K562 (cell line): ENCODE measurements around the gene FBXO10. TPM values are rescaled to one million over a fixed set of nuclear protein-coding genes. Genes with fewer than 3 reads are reported as not detected.

Source experiments
- SAP30 ChIP-seq: fragments of 200-600 bp; sonication (generic); IDR thresholded peaks from 2 replicates; pipeline ENCODE4 v1.6.1; 2012; ENCODE audit warnings: borderline replicate concordance, low read depth, mild to moderate bottlenecking, moderate library complexity, low read length, control low read depth, inconsistent platforms; ENCODE audit not compliant: insufficient read depth, poor library complexity, severe bottlenecking
- polyA plus RNA-seq, 8 experiments: library from polyadenylated mRNA; depleted of rRNA in 4 of 8; stranded (reverse) in 5 of 8; unstranded in 3 of 8; fragments of >200 nt; fragmentation: Nextera tagmentation in 2 of 8; fragmentation: Illumina TruSeq in 1 of 8; extraction: Ambion mirVana in 2 of 8; extraction: Trizol in 1 of 8; gene quantifications; 2 replicates each; pipeline versions ENCODE4 v1.2.1 to v1.2.3, GENCODE V29; 2011 to 2014; ENCODE audit warnings: inconsistent platforms in 1 of 8, missing spikeins in 1 of 8
- total RNA-seq, 7 experiments: library from RNA; depleted of rRNA in 6 of 7; stranded (reverse); fragments of >200 nt in 6 of 7; fragmentation: Illumina TruSeq in 2 of 7; extraction: Trizol in 2 of 7; gene quantifications; 2 replicates each; pipeline versions ENCODE4 v1.2.1 to v1.2.3, GENCODE V29; 2011 to 2021; ENCODE audit warnings: low replicate concordance in 1 of 7
- TF ChIP-seq, protein P1 (sequence below): fragments of 450-650 bp; IDR thresholded peaks from 2 replicates; pipeline ENCODE4 v1.6.1; 2016; ENCODE audit warnings: mild to moderate bottlenecking, moderate library complexity
- TF ChIP-seq, protein P2 (sequence below), 2 experiments: fragments of 450-650 bp; IDR thresholded peaks; 2 replicates each; pipeline ENCODE4 v1.6.1; 2016; ENCODE audit warnings: mild to moderate bottlenecking in 2 of 2, borderline replicate concordance in 1 of 2, low read depth in 1 of 2, moderate library complexity in 1 of 2

The FBXO10 gene
- total and polyA plus RNA-seq, 9 of the 15 experiments (the other 6 are each of a cell fraction or from before 2014, with no cell fraction given) = 0.84 to 9.9 (median 6.0) TPM

DNA sequence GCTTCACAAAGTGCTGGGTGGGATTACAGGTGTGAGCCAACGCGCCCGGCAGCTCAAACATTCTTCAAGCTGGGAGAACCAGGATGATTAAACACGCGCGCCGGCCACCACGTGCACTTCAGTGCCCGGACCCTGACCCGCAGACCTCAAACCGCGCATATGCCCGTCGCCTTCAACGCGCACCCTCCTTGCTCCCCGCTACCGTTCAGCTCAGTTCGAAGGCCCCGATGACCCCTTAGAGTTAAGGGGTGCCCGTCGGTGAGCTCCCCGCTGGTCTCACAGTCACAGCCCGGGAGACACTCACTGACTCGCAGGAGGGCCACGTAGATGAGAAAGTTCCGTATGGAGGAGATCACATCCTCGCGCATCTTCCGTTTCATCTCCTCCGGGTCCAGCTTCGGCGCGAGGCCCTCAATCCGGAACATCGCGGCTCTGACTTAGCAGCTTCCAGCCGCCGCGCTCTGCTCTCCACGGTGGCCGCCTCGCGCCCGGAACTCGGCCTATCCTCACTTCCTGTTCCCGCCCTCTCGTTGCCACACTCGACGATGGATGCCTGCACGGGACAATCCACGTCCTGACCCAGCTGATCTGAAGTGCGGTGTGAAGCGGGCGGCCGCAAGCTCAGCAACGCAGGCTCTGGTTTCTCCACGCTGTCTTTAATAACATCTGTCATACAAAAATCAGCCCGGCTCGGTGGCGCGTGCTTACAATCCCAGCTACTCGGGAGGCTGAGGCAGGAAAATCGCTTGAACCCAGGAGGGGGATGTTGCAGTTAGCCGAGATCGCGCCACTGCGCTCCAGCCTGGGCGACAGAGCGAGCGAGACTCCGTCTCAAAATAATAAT lies 16.1 kb upstream of the FBXO10 start, which contains the start of gene TOMM5 (continued):
- TF ChIP-seq, protein P1, sequence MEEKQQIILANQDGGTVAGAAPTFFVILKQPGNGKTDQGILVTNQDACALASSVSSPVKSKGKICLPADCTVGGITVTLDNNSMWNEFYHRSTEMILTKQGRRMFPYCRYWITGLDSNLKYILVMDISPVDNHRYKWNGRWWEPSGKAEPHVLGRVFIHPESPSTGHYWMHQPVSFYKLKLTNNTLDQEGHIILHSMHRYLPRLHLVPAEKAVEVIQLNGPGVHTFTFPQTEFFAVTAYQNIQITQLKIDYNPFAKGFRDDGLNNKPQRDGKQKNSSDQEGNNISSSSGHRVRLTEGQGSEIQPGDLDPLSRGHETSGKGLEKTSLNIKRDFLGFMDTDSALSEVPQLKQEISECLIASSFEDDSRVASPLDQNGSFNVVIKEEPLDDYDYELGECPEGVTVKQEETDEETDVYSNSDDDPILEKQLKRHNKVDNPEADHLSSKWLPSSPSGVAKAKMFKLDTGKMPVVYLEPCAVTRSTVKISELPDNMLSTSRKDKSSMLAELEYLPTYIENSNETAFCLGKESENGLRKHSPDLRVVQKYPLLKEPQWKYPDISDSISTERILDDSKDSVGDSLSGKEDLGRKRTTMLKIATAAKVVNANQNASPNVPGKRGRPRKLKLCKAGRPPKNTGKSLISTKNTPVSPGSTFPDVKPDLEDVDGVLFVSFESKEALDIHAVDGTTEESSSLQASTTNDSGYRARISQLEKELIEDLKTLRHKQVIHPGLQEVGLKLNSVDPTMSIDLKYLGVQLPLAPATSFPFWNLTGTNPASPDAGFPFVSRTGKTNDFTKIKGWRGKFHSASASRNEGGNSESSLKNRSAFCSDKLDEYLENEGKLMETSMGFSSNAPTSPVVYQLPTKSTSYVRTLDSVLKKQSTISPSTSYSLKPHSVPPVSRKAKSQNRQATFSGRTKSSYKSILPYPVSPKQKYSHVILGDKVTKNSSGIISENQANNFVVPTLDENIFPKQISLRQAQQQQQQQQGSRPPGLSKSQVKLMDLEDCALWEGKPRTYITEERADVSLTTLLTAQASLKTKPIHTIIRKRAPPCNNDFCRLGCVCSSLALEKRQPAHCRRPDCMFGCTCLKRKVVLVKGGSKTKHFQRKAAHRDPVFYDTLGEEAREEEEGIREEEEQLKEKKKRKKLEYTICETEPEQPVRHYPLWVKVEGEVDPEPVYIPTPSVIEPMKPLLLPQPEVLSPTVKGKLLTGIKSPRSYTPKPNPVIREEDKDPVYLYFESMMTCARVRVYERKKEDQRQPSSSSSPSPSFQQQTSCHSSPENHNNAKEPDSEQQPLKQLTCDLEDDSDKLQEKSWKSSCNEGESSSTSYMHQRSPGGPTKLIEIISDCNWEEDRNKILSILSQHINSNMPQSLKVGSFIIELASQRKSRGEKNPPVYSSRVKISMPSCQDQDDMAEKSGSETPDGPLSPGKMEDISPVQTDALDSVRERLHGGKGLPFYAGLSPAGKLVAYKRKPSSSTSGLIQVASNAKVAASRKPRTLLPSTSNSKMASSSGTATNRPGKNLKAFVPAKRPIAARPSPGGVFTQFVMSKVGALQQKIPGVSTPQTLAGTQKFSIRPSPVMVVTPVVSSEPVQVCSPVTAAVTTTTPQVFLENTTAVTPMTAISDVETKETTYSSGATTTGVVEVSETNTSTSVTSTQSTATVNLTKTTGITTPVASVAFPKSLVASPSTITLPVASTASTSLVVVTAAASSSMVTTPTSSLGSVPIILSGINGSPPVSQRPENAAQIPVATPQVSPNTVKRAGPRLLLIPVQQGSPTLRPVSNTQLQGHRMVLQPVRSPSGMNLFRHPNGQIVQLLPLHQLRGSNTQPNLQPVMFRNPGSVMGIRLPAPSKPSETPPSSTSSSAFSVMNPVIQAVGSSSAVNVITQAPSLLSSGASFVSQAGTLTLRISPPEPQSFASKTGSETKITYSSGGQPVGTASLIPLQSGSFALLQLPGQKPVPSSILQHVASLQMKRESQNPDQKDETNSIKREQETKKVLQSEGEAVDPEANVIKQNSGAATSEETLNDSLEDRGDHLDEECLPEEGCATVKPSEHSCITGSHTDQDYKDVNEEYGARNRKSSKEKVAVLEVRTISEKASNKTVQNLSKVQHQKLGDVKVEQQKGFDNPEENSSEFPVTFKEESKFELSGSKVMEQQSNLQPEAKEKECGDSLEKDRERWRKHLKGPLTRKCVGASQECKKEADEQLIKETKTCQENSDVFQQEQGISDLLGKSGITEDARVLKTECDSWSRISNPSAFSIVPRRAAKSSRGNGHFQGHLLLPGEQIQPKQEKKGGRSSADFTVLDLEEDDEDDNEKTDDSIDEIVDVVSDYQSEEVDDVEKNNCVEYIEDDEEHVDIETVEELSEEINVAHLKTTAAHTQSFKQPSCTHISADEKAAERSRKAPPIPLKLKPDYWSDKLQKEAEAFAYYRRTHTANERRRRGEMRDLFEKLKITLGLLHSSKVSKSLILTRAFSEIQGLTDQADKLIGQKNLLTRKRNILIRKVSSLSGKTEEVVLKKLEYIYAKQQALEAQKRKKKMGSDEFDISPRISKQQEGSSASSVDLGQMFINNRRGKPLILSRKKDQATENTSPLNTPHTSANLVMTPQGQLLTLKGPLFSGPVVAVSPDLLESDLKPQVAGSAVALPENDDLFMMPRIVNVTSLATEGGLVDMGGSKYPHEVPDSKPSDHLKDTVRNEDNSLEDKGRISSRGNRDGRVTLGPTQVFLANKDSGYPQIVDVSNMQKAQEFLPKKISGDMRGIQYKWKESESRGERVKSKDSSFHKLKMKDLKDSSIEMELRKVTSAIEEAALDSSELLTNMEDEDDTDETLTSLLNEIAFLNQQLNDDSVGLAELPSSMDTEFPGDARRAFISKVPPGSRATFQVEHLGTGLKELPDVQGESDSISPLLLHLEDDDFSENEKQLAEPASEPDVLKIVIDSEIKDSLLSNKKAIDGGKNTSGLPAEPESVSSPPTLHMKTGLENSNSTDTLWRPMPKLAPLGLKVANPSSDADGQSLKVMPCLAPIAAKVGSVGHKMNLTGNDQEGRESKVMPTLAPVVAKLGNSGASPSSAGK = peak; percentile 97
- peak; percentile 93 for TF ChIP-seq SAP30
- TF ChIP-seq, protein P2, sequence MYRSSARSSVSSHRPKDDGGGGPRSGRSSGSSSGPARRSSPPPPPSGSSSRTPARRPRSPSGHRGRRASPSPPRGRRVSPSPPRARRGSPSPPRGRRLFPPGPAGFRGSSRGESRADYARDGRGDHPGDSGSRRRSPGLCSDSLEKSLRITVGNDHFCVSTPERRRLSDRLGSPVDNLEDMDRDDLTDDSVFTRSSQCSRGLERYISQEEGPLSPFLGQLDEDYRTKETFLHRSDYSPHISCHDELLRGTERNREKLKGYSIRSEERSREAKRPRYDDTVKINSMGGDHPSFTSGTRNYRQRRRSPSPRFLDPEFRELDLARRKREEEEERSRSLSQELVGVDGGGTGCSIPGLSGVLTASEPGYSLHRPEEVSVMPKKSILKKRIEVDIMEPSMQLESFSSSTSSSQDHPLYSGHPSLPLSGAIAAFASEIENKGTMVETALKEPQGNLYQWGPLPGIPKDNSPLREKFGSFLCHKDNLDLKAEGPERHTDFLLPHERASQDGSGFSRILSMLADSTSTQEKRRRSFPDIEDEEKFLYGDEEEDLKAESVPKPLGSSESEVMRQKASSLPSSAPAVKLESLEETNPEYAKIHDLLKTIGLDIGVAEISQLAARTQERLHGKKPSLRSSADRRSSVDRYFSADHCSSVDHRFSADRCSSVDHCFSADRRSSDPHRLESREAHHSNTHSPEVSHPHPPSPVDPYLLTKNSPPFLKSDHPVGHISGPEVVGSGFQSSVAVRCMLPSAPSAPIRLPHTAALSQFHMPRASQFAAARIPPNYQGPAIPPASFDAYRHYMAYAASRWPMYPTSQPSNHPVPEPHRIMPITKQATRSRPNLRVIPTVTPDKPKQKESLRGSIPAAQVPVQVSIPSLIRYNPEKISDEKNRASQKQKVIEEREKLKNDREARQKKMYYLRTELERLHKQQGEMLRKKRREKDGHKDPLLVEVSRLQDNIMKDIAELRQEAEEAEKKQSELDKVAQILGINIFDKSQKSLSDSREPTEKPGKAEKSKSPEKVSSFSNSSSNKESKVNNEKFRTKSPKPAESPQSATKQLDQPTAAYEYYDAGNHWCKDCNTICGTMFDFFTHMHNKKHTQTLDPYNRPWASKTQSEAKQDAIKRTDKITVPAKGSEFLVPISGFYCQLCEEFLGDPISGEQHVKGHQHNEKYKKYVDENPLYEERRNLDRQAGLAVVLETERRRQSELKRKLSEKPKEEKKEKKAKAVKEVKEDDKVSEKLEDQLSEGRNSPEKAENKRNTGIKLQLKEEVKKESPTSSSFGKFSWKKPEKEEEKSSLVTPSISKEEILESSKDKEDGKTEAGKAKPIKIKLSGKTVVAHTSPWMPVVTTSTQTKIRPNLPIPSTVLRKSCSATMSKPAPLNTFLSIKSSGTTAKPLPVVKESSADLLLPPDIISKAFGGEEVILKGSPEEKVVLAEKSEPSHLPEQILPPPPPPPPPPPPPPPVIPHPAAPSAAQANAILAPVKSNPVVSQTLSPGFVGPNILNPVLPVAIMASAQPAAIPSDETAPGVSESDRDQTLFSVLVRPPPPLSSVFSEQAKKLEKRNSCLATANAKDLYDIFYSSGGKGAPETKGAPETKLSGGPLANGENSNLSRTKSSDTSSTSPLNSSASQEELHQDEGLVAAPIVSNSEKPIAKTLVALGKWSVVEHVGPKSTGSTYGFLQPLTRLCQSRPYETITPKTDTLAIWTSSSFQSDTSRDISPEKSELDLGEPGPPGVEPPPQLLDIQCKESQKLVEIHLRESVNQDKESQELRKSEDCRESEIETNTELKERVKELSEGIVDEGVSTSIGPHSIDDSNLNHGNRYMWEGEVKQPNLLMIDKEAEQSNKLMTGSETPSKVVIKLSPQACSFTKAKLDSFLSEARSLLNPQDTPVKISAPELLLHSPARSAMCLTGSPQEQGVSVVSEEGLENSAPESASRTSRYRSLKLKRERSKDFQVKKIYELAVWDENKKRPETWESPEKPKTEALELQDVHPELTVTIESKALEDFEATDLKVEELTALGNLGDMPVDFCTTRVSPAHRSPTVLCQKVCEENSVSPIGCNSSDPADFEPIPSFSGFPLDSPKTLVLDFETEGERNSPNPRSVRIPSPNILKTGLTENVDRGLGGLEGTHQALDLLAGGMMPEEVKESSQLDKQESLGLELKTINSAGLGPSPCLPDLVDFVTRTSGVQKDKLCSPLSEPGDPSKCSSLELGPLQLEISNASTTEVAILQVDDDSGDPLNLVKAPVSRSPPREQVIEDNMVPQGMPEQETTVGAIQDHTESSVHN (IDR thresholded peaks at IDR 0.05; ENCODE audit: borderline replicate concordance in 1 of 2, low read depth in 1 of 2) = peak in 1 of 2 experiments; percentile 69; a peak in 2 of 4 replicates
